T1000 (cell line): Measurements from ENCODE around the gene AFF1.
"Not testable (repeated sequence)": the region's sequence is repeated elsewhere in the genome, so short reads cannot be mapped to it uniquely, and the experiment has no call there.

Experiments
- DNase-seq: peaks from one replicate; lab custom pipeline; 2025; ENCODE audit warnings: mixed read lengths; lab: John Stamatoyannopoulos, UW

Gene AFF1

DNA sequence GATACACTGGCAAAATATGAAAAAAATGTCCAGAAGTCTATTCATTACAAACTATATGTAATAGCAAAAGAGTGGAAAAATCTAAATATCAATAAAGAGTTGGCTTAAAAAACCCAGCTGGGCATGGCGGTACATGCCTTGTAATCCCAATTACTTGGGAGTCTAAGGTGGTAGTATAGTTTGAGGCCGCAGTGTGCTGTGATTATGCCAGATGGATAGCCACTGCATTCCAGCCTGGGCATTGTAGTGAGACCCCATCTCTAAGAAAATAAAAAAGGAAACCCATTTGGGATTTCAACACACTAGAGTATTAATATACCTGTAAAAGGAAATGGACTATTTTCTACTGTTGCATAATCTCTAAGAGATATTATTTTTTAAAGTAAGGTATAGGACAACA, 45.4 kb downstream of the AFF1 start:
- DNase-seq = no peak

- DNase-seq = no peak
These were observed 47.0 kb downstream of the AFF1 start for GRCh38 chr4:86981789-86982188.

DNA sequence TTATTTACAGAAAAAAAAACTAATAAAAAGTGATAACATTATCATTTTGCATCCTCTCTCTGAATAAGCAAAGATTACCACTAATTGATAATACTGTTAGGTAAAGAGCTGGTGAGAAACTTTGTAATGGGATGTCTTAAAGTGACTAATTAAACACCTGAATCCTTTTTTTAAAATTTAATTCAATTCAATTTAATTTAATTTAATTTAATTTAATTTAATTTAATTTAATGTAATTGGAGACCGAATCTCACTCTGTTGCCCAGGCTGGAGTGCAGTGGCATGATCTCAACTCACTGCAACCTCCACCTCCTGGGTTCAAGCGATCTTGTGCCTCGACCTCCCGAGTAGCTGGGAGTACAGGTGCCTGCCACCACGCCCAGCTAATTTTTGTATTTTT, 51.0 kb downstream of the AFF1 start:
- not testable (repeated sequence) for DNase-seq

DNA sequence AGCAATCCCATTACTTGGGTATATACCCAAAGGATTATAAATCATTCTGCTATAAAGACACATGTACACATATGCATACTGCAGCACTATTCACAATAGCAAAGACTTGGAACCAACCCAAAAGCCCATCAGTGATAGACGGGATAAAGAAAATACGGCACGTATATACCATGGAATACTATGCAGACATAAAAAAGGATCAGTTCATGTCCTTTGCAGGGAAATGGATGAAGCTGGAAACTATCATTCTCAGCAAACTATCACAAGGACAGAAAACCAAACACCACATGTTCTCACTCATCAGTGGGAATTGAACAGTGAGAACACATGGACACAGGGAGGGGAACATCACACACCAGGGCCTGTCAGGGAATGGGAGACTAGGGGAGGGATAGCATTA, 54.8 kb downstream of the AFF1 start:
- DNase-seq = not testable (repeated sequence)

GRCh38 chr4:86990510-86990909, 55.7 kb downstream of the AFF1 start:
- DNase-seq = no peak

DNA sequence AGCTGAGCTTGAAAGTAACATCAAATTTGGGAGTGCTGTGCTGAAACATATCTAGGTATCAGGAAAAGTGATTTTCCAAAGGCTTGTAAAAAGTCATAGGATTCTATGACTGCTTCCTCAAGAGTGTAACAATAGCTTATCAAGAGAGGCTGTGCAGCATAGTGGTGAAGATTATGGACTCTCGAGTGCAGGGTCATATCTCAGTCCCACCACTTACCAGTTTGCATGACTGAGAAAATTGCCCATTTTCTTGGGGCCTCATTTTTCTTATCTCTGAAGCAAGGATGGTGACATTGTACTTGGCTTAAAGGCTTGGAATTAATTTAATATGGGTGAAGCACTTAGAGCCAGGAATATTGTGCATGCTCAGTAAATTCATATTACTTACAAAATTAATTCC, 57.2 kb downstream of the AFF1 start:
- DNase-seq = no peak

DNA sequence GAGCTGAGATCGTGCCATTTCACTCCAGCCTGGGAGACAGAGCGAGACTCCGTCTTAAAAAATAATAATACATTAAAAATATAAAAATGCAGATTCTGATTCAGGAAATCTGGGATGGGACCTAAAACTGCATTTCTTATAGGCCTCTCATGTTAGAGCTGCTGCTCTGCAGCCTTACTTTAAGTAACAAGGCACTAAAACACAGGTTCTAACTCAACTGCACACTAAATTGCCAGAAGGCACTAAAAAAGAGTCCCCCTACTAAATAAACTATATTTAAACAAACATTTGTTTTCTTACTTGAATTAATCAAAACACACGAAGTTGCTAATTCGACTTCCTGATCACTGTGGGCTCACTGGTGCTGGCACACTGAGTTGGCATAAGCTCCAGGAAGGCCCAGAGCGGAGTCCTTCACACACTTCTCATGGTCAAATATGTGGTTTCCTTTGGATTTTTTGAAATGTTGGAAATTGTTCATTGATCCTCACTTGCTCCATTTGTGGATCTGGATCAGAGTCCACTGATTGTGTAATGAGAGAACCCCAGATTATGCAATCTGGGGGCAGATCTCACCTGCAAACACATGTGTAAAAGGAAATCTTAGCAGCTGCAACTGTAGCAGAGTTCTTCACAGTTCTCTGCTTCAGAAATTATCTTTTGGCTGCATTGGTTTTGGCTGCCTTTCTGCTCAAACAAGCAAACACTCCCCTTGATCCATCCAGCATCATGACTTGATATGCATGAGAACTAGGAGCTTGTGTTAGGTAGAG, 59.3 kb downstream of the AFF1 start:
- DNase-seq = no peak

DNA sequence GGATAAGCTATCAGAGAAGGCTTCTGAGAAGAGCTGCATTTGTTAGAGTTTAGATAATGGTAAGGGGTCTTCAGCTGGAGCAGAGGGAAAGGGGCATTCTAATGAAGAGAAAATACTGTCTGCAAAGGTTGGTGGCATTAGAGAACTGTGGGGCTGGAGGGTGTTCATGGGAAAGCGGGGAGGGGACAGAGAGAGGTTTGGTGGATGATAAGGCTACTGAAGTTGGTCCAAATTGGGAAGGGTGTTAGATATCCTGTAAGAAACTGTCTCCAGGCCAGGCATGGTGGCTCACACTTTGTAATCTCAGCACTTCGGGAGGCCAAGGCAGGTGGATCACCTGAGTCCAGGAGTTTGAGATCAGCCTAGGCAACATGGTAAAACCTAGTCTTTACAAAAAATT, 59.9 kb downstream of the AFF1 start:
- no peak for DNase-seq

DNA sequence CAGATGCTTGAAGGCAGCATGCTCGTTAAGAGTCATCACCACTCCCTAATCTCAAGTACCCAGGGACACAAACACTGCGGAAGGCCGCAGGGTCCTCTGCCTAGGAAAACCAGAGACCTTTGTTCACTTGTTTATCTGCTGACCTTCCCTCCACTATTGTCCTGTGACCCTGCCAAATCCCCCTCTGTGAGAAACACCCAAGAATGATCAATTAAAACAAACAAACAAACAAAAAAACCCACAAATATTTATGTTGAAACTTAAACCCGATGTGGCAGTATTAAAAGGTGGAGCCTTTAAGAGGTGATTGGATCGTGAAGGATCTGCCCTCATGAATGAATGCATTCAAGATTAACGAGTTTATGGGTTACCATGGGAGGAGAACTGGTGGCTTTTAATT, 61.7 kb downstream of the AFF1 start:
- not testable (repeated sequence) for DNase-seq

GRCh38 chr4:86999136-86999643, 64.4 kb downstream of the AFF1 start:
- DNase-seq = no peak

GRCh38 chr4:87002682-87003043, 67.9 kb downstream of the AFF1 start:
- no peak for DNase-seq

- DNase-seq = no peak
These were observed 68.5 kb downstream of the AFF1 start for GRCh38 chr4:87003266-87003665.

DNA sequence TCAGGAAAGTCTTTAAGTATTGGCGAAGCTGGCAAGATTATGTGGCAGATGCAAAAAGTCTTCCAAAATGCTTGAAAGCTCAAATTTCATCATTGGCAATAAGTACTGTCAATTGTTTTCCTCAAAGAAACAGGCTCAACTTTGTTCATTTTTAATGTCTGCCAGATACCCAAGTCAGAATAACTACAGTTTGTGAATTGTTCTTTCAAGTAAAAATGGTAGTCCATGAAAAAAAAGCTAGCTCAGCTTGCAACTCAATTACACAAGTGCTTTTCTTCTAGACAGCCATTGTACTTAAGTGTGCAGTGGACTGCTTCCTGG, 70.5 kb downstream of the AFF1 start:
- no peak for DNase-seq

GRCh38 chr4:87005690-87006425, 71.0 kb downstream of the AFF1 start:
- no peak for DNase-seq

DNA sequence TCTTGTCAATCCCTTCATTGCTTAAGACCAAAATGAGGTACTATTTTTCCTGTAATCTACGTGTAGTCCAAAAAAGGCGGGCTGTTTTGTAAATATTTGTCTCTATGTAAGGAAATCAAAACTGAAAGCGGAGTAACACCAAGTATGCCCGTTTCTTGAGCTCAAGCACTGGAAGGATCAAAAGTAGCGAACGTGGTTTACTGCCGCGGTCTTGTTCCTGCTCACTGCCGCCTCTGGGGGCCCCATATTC, 71.5 kb downstream of the AFF1 start:
- DNase-seq = no peak

DNA sequence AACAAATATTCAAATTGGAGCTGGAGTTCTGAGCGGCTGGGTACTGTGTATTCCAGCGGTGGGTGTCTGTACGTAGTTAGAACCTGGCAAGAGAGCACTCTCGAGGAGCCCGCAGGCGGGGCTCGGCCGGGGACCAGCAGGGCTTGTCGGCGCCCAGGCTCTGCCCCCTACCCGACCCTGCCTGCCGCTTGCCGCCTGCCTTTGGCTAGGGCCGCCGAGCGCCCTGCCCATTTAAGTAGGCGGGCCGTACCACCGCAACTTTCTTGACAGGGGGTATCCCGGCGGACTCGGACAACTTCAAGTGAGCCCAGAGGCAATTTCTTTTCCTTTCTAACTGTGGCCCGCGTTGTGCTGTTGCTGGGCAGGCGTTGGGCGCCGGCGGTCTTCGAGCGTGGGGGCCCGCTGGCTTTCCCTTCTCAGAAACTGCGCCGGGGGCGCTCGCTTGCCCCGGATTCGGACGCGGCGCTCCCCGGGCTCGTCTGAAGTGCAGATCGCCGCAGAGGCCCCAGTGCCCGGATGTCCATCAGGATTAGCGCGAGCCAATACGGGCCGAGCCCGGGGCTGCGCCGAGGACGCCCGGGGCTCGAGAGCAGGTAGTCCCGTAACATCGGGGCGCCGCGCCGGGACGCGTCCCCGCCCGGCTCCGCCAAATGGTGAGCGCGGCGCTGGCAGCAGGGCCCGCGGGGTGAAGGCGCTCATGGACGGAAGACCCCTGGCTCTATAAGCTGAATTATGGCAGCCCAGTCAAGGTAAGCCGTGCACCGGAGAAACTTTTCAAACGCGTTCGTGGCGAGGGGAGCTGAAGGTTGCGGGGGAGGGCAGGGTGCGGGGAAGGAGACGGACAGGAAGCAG, 72.1 kb downstream of the AFF1 start:
- peak; percentile 91 for DNase-seq

GRCh38 chr4:87007528-87008446, 73.0 kb downstream of the AFF1 start:
- DNase-seq = no peak

- DNase-seq = no peak
These were observed 74.4 kb downstream of the AFF1 start for GRCh38 chr4:87009095-87009648.

DNA sequence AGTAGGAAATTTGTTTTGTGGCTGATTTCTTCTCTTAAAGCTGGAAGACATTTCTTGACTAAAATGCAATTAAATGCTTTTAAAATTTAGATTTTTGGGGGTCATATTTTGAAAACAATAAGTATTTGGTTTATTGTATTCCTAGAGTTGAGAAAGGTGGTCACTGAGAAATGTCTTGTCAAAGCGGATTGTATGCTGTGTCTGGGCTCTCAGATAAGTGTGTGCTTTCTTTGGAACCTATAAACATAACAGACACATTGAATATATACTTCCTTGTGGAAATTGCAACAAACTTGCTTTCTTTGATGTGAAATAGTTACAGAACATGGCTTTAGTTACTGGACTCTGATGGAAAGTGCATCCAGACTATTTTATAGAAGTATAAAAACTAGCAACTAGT, 75.4 kb downstream of the AFF1 start:
- DNase-seq = no peak

- no peak for DNase-seq
These were observed 76.7 kb downstream of the AFF1 start for GRCh38 chr4:87011340-87012034.
